NCI-H2029 (cell line): Measurements from ENCODE around the gene SEC16A.
"Not testable (repeated sequence)": the region's sequence is repeated elsewhere in the genome, so short reads cannot be mapped to it uniquely, and the experiment has no call there.

Experiments used
- DNase-seq: peaks from one replicate; lab custom pipeline; 2025; lab: John Stamatoyannopoulos, UW

Gene SEC16A

GRCh38 chr9:136422876-136423275 is 60.0 kb downstream of the SEC16A start:
- no peak for DNase-seq

- DNase-seq, result no peak
These were observed 61.0 kb downstream of the SEC16A start for GRCh38 chr9:136421791-136422190.

DNA sequence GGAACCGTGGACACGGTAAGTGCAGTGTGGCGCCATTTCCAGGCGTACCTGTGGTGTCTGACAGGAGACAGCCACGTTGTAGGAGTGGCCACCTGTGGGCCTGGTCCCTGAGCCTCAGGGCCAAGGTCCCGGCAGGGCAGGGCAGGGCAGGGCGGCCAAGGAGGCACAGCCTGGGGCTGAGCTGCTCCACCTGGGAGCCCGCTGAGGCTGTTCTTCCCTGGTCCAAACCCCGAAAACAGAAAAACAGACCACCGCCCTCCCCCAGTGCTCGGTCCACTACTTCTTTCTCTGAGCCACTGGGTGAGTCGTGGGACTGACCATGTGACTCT is 63.8 kb downstream of the SEC16A start:
- DNase-seq, result no peak

GRCh38 chr9:136418182-136419091 is 64.4 kb downstream of the SEC16A start:
- DNase-seq, result no peak

DNA sequence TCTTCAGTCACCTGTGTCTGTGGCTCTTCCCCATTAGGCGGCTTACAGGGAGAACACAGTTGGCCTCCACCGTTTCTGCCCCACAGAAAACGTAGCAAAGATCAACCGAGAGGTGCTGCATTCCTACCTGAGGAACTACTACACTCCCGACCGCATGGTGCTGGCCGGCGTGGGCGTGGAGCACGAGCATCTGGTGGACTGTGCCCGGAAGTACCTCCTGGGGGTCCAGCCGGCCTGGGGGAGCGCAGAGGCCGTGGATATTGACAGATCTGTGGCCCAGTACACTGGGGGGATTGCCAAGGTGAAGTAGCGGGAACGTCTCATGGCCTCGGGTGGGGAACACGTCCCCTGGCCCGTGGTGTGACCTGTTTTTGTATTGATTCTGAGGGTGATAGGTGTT is 65.9 kb downstream of the SEC16A start:
- no peak for DNase-seq

DNA sequence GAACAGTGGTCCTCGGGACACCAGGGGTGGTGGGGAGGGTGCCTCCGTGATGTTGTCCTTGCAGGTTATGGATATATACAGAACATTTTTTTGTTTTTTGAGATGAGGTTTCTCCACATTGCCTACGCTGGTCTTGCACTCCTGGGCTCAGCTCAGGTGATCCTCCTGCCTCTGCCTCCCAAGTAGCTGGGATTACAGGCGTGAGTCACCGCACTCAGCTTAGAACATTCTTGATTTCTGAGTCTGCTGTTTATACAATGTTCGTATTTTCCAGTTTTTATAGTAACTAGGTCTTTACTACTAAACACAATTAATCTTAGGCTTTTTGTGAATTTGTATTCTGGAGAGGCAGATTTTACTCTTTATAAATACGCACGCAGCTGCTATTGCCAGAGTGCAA is 66.4 kb downstream of the SEC16A start:
- no peak for DNase-seq

GRCh38 chr9:136412962-136413361 is 69.9 kb downstream of the SEC16A start:
- no peak for DNase-seq

DNA sequence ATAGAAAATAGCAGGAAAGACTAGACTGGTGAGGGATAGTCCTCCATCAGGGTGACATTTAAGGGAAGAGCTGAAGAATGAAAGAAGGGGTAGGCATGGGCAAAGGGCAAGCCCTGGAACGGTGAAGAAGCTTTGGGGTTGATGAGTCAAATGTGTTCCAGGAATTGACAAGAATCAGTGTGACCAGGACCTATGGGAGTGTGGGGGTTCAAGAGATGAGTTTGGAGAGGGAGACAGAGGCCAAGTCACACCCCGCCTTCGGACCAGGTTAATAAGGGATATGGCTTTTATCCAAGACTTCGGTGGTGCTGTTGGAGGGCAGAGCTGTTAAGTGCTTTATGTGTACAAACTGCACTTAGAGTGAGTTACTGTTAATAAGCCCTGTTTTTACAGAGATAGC is 71.5 kb downstream of the SEC16A start:
- DNase-seq, result no peak

- peak; percentile 89 for DNase-seq
These were observed 72.1 kb downstream of the SEC16A start, which contains the start of the genes ENTR1 and PMPCA for GRCh38 chr9:136410500-136411287. TSS of gene ENTR1 (minus strand) at chr9:136410614. CDS start at chr9:136410397, 217 bp downstream. TSS of gene PMPCA (plus strand) at chr9:136410658. CDS start at chr9:136410669, 11 bp downstream.

GRCh38 chr9:136409557-136410455 is 73.0 kb downstream of the SEC16A start:
- no peak for DNase-seq

- no peak for DNase-seq
These were observed 74.9 kb downstream of the SEC16A start for GRCh38 chr9:136407911-136408310.

DNA sequence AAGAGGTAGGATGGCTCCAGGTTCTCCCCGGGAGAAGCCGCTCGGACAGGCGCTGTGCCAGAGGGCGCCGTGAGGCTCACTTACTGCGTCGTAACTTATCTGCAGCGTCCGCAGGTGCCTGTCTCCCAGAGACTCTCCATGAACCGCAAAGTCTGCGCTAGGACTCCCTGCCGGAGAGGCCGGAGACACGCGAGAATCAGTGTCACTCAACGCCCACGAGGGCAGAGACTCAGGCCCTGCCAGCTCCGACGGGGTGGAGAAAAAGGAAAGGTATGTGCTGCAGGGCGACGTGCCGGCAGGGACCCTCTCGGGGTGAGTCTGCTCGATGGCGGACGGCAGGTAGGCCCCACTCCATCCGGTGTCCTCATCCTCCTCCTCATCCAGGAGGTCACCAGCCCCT is 75.8 kb downstream of the SEC16A start:
- DNase-seq, result not testable (repeated sequence)

GRCh38 chr9:136405904-136406303 is 76.9 kb downstream of the SEC16A start:
- not testable (repeated sequence) for DNase-seq

GRCh38 chr9:136405481-136405880 is 77.4 kb downstream of the SEC16A start:
- DNase-seq, result no peak

- DNase-seq, result no peak
These were observed 78.1 kb downstream of the SEC16A start for GRCh38 chr9:136404801-136405136.

GRCh38 chr9:136403915-136404800 is 78.7 kb downstream of the SEC16A start:
- no peak for DNase-seq

DNA sequence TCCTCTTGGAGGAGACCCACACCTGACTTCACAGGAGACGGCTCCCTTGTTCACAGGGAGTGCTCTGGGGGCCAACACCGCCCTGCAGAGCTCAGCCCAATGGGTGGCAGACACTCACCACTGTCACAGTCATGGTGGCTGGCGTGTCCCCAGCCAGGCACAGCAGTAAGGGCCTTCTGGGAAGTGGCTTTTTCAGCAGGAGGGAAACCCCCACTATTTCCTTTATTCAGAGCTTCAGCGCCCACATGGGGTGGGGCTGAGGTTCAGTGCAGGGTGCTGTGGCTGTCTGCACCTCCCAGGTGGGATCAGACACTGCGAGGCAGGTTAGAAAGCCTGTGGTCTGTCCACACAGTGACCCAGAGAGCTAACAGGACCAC is 79.3 kb downstream of the SEC16A start:
- DNase-seq, result no peak

GRCh38 chr9:136402067-136402466 is 80.8 kb downstream of the SEC16A start:
- no peak for DNase-seq

- no peak for DNase-seq
These were observed 81.5 kb downstream of the SEC16A start for GRCh38 chr9:136401173-136401922.
